IPS-15b (cell line): Measurements from ENCODE around the gene ANKRD33B.

Experiments
- H3K27me3 ChIP-seq: one replicate; pipeline ENCODE4 v1.6.1; 2013; ENCODE audit warnings: low read length; ENCODE audit not compliant: control insufficient read depth, insufficient read depth
- H3K36me3 ChIP-seq: one replicate; pipeline ENCODE4 v1.6.1; 2013; ENCODE audit warnings: low read length; ENCODE audit not compliant: control insufficient read depth, insufficient read depth
- H3K4me1 ChIP-seq: one replicate; pipeline ENCODE4 v1.6.1; 2013; ENCODE audit warnings: mild to moderate bottlenecking, low read length; ENCODE audit not compliant: control insufficient read depth, insufficient read depth
- H3K4me3 ChIP-seq: one replicate; pipeline ENCODE4 v1.5.1; 2013; ENCODE audit warnings: low read depth, low read length
- H3K9ac ChIP-seq: one replicate; pipeline ENCODE4 v1.6.1; 2013; ENCODE audit warnings: low read depth, mild to moderate bottlenecking, low read length
- H3K9me3 ChIP-seq: one replicate; pipeline ENCODE4 v1.6.1; 2013; ENCODE audit warnings: mild to moderate bottlenecking, low read length; ENCODE audit not compliant: control insufficient read depth, insufficient read depth

Gene ANKRD33B

DNA sequence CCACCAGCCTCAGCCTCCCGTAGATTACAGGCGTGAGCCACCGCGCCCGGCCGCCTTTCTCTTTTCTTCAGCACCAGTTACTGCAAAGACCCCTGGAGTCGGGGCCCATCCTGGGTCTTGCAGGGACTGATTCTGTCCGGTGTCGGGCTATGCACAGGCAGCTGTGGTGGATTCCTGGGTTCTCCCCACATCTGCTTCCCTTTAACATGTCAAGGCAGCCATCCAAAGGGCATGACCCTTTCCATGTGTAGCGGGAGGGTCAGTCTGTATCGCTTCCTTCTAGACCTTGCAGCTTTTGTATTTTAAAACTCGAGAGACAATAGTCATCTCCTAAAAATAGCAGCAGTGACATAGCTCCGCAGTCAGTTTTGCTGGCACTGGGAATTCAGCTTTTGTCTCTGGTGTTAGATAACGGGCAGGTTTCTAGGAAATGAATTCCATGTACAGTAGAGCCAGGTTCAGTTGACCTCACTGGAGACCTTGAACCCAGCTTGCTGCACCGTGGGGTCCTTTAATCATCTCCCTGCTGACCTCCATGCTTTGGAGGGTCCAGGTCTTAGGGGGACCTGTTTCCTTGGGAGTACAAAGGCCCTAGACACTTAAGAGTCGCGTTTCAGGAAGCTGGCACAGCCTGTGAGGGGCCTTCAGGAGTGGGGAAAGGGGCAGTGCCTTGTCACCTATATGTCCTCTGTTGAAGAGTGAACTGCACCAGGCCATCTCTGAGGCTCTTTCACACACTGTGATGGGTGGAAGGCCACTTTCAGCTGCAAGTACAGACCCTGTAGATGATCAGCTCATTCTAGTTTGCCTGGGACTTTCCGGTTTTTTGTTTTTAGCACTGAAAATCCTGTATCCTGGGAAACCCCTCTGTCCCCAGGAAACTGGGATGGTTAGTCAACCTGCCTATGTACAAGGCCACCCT is 13.8 kb downstream of the ANKRD33B start:
- Histone ChIP-seq H3K4me1 (peaks cover 5% of the 10 kb centered on the region), H3K9me3 (no peaks in the 10 kb centered on the region), H3K36me3 (peaks cover 3% of the 10 kb centered on the region), H3K9ac (no peak overlapping the region), H3K27me3 (no peaks in the 10 kb centered on the region), H3K4me3 (no peak overlapping the region)

DNA sequence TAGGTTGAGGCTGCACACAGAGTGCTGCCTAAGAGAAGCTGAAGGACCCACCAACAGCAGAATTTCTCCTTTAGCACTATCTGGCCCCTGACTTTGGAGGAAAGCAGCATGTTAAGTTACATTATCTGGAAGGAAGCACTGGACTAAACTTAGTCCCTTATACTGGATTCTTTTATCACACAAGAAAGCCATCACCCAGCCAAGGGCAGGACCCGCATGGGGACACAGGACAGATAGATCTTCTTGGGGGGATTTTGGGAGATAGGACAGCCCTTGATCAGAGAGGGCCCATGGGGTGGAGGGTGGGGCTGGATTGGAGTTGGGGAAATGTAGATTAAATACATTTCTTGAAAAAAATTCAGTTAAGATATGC is 14.4 kb downstream of the ANKRD33B start:
- Histone ChIP-seq H3K4me3 (no peak overlapping the region), H3K9ac (no peak overlapping the region), H3K36me3 (peaks cover 5% of the 10 kb centered on the region)

DNA sequence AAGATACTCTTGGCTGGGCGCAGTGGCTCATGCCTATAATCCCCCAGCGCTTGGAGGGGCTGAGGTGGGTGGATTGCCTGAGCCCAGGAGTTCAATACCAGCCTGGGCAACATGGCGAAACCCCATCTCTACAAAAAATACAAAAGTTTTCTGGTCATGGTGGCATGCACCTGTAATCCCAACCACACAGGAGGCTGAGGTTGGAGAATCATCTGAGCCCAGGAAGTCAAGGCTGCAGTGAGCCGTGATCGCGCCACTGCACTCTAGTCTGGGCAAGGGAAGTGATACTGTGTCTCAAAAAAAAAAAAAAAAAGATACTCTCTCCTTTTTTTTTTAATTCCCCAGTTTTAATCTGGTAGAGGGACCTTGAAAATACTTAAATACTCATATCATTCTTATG is 15.0 kb downstream of the ANKRD33B start:
- H3K4me1 ChIP-seq = peaks cover 5% of the 10 kb centered on the region
- H3K4me3 ChIP-seq = no peak overlapping the region
- H3K27me3 ChIP-seq = no peaks in the 10 kb centered on the region
- H3K36me3 ChIP-seq = peaks cover 5% of the 10 kb centered on the region
- no peak overlapping the region for H3K9ac ChIP-seq
- no peaks in the 10 kb centered on the region for H3K9me3 ChIP-seq

More for the DNA sequence above, 14.4 kb downstream of the ANKRD33B start:
- peaks cover 5% of the 10 kb centered on the region for H3K4me1 ChIP-seq
- H3K27me3 ChIP-seq = no peaks in the 10 kb centered on the region
- H3K9me3 ChIP-seq = no peaks in the 10 kb centered on the region

DNA sequence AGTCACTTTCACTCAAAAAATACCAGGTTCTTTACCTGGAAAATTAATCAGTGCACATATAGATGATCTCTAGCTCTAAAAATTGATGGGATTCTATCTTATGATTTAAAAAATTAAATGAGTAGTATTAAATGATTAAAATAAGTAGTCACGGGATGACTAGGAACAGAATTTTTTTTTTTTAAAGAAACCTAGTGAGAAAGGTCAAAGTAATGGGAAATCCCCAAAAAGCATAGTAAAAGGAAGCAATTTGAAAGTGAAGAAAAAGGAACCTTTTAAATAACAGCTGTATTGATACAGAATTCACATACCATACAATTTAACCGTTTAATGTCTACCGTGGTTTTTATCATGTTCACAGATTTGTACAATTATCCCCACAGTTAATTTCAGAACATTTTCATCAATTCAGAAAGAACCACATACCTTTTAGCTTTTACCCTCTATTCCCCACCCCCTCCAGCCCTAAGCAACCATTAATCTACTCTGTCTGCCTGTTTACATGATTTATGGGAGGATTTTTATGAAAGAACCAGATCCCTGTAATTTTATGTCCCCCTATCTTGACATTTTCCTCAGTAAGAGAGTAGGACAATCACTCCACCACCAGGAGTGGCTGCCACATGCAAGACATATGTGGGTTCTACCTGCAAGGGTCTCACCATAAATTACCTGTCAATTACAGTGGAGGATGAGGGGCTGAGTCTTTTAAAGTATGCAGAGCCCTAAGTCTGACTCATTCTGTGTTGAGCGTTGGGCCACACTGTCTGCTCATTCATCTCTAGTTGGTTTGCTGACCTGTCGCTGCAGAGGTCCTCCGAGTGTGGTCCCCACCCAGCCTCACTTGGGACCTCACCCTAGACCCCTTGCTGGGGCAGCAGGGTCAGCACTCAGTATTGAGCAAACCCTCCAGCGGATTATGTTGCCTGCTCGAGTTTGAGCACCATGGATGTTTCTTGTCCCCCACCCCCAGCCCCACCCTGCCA is 16.0 kb downstream of the ANKRD33B start:
- Histone ChIP-seq H3K9ac (no peak overlapping the region), H3K9me3 (no peaks in the 10 kb centered on the region), H3K36me3 (peaks cover 5% of the 10 kb centered on the region), H3K4me1 (peaks cover 5% of the 10 kb centered on the region), H3K4me3 (no peak overlapping the region), H3K27me3 (no peaks in the 10 kb centered on the region)

DNA sequence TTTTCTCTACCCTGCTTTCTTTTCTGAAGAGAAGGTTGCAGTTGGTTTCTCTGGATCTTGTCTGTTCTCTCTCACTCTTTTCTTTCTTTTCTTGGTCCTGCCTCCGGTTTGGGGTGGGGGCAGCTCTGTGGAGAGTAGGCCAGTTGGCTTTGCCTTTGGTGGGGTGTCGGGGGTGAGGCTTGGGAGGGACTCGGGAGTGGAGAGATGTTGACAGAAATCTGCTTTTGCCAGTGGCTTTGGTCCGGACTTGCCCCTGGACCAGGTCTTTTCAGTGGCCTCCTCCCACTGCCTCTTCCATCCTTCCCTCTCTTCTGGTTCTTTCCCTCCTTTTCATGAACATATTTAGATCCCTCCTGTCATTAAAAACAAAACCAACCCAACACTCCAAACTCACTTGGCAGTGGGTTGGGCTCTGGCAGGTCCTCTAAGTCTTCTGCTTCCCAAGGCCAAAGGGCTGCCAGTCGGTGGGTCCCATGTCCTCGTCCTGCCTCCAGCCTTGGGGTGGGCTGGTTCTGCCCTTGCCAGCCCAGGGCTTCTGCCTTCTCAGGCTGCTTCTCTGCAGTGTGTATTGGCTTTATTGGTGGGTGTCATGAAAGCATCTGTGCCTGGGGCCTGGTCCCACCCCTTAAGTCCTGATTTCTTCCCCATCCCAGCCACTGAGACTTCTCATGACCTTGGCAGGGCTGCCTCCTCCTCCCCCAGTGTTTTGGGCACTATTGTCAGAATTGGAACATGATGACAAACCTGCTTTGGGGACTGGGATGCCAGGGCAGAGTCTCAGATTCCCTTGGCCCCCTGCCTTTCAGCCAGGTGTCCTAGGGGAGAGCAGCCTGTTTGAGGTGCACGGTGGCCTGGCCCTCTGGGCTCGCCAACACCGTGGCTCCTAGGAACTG is 16.9 kb downstream of the ANKRD33B start:
- Histone ChIP-seq H3K4me1 (peaks cover 5% of the 10 kb centered on the region), H3K27me3 (no peaks in the 10 kb centered on the region), H3K9me3 (no peaks in the 10 kb centered on the region), H3K9ac (no peak overlapping the region), H3K4me3 (no peak overlapping the region), H3K36me3 (peaks cover 5% of the 10 kb centered on the region)

DNA sequence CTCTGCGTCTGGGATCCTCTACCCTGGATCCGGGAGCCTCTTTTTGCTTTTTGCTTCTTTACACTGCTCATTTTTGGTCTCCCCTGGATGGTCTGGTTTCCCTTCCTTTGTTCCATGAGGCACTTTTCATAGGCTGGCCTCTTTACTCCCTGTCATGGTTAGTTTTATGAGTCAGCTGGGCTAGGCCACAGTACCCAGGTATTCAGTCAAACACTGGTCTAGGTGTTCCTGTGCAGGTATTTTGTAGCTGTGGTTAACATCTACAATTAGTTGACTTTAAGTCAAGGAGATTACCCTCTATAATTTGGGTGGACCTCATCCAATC is 17.5 kb downstream of the ANKRD33B start:
- Histone ChIP-seq H3K4me3 (no peak overlapping the region), H3K4me1 (peaks cover 5% of the 10 kb centered on the region), H3K9ac (no peak overlapping the region), H3K27me3 (no peaks in the 10 kb centered on the region), H3K36me3 (peaks cover 5% of the 10 kb centered on the region), H3K9me3 (no peaks in the 10 kb centered on the region)

DNA sequence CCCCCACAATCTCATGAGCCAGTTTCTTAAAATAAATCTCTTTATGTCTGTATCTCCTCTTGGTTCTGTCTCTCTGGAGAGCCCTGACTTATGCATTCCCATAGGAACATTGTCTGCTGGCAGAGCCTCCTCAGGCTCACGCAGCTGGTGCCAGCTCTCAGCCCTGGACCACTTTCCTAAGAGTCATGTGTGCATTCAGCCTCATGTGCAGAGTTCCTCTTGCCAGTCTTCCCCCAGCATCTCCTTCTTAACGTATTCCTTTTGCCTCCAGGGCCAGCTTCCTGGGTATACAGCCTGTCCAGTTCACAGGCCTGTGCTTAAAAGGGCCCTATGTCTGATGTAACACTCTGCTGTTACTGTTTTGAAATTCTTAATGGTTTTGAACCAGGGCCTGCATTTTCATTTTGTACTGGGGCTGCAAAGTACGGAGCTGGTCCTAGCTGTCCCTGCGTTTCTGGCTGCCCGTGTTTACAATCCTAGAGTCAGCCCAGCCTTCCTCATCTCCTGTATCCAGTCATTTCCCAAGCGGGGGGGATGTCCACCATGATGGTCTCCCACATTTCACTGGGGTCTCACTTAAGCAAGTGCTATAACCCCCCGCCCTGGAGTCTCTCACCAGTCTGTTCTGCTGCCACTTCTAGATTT is 18.1 kb downstream of the ANKRD33B start:
- Histone ChIP-seq H3K27me3 (no peaks in the 10 kb centered on the region), H3K4me3 (no peak overlapping the region), H3K4me1 (peaks cover 5% of the 10 kb centered on the region), H3K9ac (no peak overlapping the region), H3K9me3 (no peaks in the 10 kb centered on the region), H3K36me3 (peaks cover 5% of the 10 kb centered on the region)

DNA sequence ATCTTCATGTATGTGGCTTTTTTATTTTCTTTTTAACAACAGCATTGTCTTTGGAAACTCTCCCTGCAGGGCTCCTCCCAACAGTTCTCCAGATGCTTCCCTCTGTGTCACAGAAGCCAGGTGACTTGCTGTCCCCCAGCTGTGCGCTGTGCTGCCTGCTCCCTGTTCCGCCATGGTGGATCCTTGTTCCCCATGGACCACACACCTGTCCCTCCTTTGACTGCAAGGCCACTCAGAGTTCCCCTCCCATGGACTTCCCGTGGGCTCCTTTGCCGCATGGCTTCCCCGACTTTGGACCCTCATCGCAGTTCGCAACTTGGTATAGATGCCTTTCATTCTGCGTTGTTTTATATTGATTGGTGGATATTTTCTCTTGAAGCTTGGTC is 18.6 kb downstream of the ANKRD33B start:
- no peak overlapping the region for H3K4me3 ChIP-seq
- no peak overlapping the region for H3K9ac ChIP-seq
- H3K36me3 ChIP-seq = peaks cover 5% of the 10 kb centered on the region
- H3K9me3 ChIP-seq = no peaks in the 10 kb centered on the region
- no peaks in the 10 kb centered on the region for H3K27me3 ChIP-seq
- H3K4me1 ChIP-seq = peaks cover 5% of the 10 kb centered on the region

DNA sequence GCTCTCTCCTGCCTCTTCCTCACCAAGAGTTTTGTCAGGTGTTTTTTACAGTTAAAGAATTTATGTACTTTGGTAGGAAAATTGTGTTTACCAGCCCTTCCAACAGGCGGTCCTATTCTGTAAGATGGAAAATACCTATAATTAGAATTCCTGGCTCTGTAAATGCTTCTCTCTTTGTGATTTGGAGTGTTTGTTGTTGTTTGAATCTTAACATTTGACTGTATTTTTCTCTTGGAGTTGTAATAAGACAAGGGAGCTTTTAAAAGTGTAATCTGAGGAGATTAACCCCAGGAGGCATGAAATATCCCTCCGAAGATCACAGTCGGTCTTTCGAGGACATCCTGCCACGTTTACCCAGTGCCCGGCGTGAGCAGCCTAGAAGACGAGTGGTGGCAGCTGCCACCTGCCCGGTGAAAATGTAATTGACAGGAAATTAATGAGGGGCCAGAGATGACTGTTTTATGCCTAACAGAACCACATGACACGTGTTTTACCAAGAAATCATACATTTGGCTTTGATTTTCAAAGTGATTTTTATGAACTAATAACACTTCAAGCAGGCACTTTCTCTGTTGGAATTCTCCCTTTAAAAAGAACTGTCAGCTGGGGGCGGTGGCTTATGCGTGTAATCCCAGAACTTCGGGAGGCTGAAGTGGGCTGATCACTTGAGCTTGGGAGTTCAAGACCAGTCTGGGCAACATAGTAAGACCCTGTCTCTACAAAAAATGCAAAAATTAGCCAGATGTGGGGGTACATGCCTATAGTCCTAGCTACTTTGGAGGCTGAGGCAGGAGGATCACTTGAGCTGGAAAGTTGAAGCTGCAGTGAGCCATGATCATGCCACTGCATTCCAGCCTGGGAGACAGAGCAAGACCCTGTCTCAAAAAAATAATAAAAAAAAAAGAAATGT is 20.0 kb downstream of the ANKRD33B start:
- Histone ChIP-seq H3K27me3 (no peaks in the 10 kb centered on the region), H3K9ac (no peak overlapping the region), H3K4me3 (no peak overlapping the region), H3K4me1 (peaks cover 3% of the 10 kb centered on the region), H3K36me3 (peaks cover 5% of the 10 kb centered on the region), H3K9me3 (no peaks in the 10 kb centered on the region)

DNA sequence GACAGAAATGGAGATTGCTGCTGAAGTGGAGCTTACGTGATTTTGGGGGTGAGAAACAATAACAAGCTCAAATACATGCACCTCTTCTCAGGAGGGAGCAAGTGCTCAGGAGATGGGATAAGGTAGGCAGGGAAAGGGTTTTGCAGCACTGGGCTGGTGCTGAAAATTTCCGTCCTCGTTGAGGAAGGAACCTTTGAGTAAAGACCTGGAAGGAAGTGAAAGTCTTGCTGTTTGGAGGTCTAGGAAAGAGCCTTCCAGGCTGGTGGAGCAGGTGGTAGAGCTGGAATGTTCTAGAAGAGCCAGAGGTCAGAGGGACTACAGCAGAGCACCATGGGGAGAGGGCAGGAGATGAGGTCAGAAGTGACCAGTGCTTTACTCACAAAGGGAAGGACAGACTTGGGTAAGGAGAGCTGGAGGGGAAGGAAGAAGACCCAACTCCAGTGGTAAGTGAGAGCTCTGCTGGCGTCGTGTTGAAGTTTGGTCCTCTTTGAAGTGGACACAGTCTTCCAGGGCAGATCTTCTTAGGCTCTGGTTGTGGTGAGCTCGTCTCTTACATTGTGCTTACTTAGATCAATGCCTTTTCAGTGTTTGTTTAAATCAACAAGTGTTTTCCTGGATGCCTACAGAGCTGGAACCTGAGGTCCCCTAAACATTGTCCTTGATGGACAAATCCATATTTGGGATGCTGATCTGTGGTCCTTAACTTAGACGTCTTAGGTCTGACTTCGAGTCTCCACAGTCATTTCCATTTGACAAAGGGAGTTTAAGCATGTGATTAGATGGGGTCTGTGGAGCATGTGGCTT is 21.0 kb downstream of the ANKRD33B start:
- H3K36me3 ChIP-seq = peaks cover 5% of the 10 kb centered on the region
- H3K9ac ChIP-seq = no peak overlapping the region
- H3K4me3 ChIP-seq = no peak overlapping the region
- H3K9me3 ChIP-seq = no peaks in the 10 kb centered on the region
- peaks cover 7% of the 10 kb centered on the region for H3K4me1 ChIP-seq
- H3K27me3 ChIP-seq = no peaks in the 10 kb centered on the region
